H9 (cell line): ENCODE data around the gene C20orf173. TPM values are rescaled to one million over a fixed set of nuclear protein-coding genes. Genes with fewer than 3 reads are reported as not detected.

Source experiments
- DNase-seq: peaks from one replicate; pipeline ENCODE4 v3.0.0-alpha.2; 2017
- H2AFZ ChIP-seq: one replicate; pipeline ENCODE4 v1.6.1; 2013; ENCODE audit warnings: mild to moderate bottlenecking, low read length, control low read depth, moderate library complexity
- H2AK5ac ChIP-seq: 2 replicates; pipeline ENCODE4 v1.6.1; 2013; ENCODE audit warnings: low read length, control low read depth, mixed read lengths; ENCODE audit not compliant: insufficient read length
- H2BK120ac ChIP-seq: one replicate; pipeline ENCODE4 v1.6.1; 2013; ENCODE audit warnings: low read depth, mild to moderate bottlenecking, low read length, control low read depth, inconsistent platforms; ENCODE audit not compliant: poor library complexity, severe bottlenecking
- H2BK12ac ChIP-seq: 2 replicates; pipeline ENCODE4 v1.6.1; 2013; ENCODE audit warnings: low read length, control low read depth, mixed read lengths, low read depth; ENCODE audit not compliant: insufficient read length
- H2BK15ac ChIP-seq: 2 replicates; pipeline ENCODE4 v1.6.1; 2013; ENCODE audit warnings: low read depth, low read length, control low read depth
- H2BK20ac ChIP-seq: one replicate; pipeline ENCODE4 v1.6.1; 2013; ENCODE audit warnings: low read depth, mild to moderate bottlenecking, low read length, control low read depth, inconsistent platforms; ENCODE audit not compliant: poor library complexity, severe bottlenecking
- H2BK5ac ChIP-seq: 2 replicates; pipeline ENCODE4 v1.6.1; 2013; ENCODE audit warnings: low read length, control low read depth, mixed read lengths; ENCODE audit not compliant: insufficient read length
- H3K14ac ChIP-seq: 2 replicates; pipeline ENCODE4 v1.6.1; 2013; ENCODE audit warnings: low read length, control low read depth; ENCODE audit not compliant: insufficient read depth
- H3K18ac ChIP-seq: 2 replicates; pipeline ENCODE4 v1.6.1; 2013; ENCODE audit warnings: low read depth, mild to moderate bottlenecking, mixed read lengths, low read length, control low read depth; ENCODE audit not compliant: insufficient read length
- H3K23ac ChIP-seq: 2 replicates; pipeline ENCODE4 v1.6.1; 2013; ENCODE audit warnings: low read length, control low read depth, mixed read lengths, low read depth; ENCODE audit not compliant: insufficient read length
- H3K23me2 ChIP-seq: 2 replicates; pipeline ENCODE4 v1.6.1; 2013; ENCODE audit warnings: low read depth, mild to moderate bottlenecking, mixed read lengths, low read length, control low read depth; ENCODE audit not compliant: insufficient read length, poor library complexity, severe bottlenecking
- H3K27ac ChIP-seq: 2 replicates; pipeline ENCODE4 v1.5.1; 2013; ENCODE audit warnings: low read length, control low read depth, mixed read lengths, low read depth; ENCODE audit not compliant: insufficient read length
- H3K27me3 ChIP-seq: 2 replicates; pipeline ENCODE4 v1.6.1; 2013; ENCODE audit warnings: low read length, control low read depth, inconsistent platforms; ENCODE audit not compliant: insufficient read depth
- H3K4ac ChIP-seq: 2 replicates; pipeline ENCODE4 v1.6.1; 2013; ENCODE audit warnings: low read depth, mild to moderate bottlenecking, control low read depth, inconsistent platforms, low read length, moderate library complexity
- H3K4me1 ChIP-seq: 2 replicates; pipeline ENCODE4 v1.6.1; 2013; ENCODE audit warnings: low read length, control low read depth, inconsistent platforms; ENCODE audit not compliant: insufficient read depth
- H3K4me2 ChIP-seq: 2 replicates; pipeline ENCODE4 v1.6.1; 2013; ENCODE audit warnings: low read length, control low read depth, mixed read lengths; ENCODE audit not compliant: insufficient read length, insufficient read depth
- H3K56ac ChIP-seq: 2 replicates; pipeline ENCODE4 v1.6.1; 2013; ENCODE audit warnings: low read depth, mild to moderate bottlenecking, mixed read lengths, low read length, control low read depth; ENCODE audit not compliant: insufficient read length
- H3K79me1 ChIP-seq: 2 replicates; pipeline ENCODE4 v1.6.1; 2013; ENCODE audit warnings: low read depth, mild to moderate bottlenecking, moderate library complexity, low read length, control low read depth, inconsistent platforms; ENCODE audit not compliant: insufficient read depth, poor library complexity, severe bottlenecking
- H3K79me2 ChIP-seq: 2 replicates; pipeline ENCODE4 v1.6.1; 2013; ENCODE audit warnings: low read length, control low read depth, inconsistent platforms; ENCODE audit not compliant: insufficient read depth
- H3K9ac ChIP-seq: 2 replicates; pipeline ENCODE4 v1.6.1; 2013; ENCODE audit warnings: low read length, control low read depth, mixed read lengths; ENCODE audit not compliant: insufficient read length; ENCODE audit errors: extremely low read depth
- H3K9me3 ChIP-seq: one replicate; pipeline ENCODE4 v1.6.1; 2013; ENCODE audit warnings: low read depth, low read length, inconsistent platforms; ENCODE audit not compliant: control insufficient read depth
- H3T11ph ChIP-seq: one replicate; pipeline ENCODE4 v1.6.1; 2013; ENCODE audit warnings: mild to moderate bottlenecking, low read length, control low read depth, inconsistent platforms
- H4K20me1 ChIP-seq: one replicate; pipeline ENCODE4 v1.6.1; 2013; ENCODE audit not compliant: control insufficient read depth, insufficient read length, insufficient read depth
- H4K5ac ChIP-seq: 2 replicates; pipeline ENCODE4 v1.6.1; 2013; ENCODE audit warnings: low read depth, mild to moderate bottlenecking, mixed read lengths, low read length, control low read depth; ENCODE audit not compliant: insufficient read length
- H4K8ac ChIP-seq: replicated peaks from 2 replicates; pipeline ENCODE4 v1.6.1; 2013; ENCODE audit warnings: low read length, control low read depth, mixed read lengths, low read depth; ENCODE audit not compliant: insufficient read length
- H4K91ac ChIP-seq: 2 replicates; pipeline ENCODE4 v1.6.1; 2013; ENCODE audit warnings: low read depth, mild to moderate bottlenecking, moderate library complexity, mixed read lengths, low read length, control low read depth; ENCODE audit not compliant: insufficient read length
- H3K27ac Mint-ChIP-seq, 3 experiments: 2 replicates in 2 of 3; 3 replicates in 1 of 3; pipeline ENCODE4 v1.8.0; 2020 to 2021; ENCODE audit warnings: mixed read lengths in 3 of 3, mild to moderate bottlenecking in 1 of 3, moderate library complexity in 1 of 3
- H3K27me3 Mint-ChIP-seq: 2 replicates; pipeline ENCODE4 v1.8.0; 2021; ENCODE audit warnings: low read depth, mild to moderate bottlenecking, moderate library complexity, mixed read lengths
- H3K36me3 Mint-ChIP-seq, 3 experiments: 2 replicates in 2 of 3; 3 replicates in 1 of 3; pipeline ENCODE4 v1.8.0; 2020 to 2021; ENCODE audit warnings: low read depth in 3 of 3, mixed read lengths in 3 of 3; ENCODE audit not compliant: insufficient read depth in 1 of 3
- H3K4me1 Mint-ChIP-seq, 2 experiments: 2 replicates each; pipeline ENCODE4 v1.8.0; 2020; ENCODE audit warnings: mixed read lengths in 2 of 2
- H3K4me3 Mint-ChIP-seq, 2 experiments: 2 replicates in 1 of 2; 3 replicates in 1 of 2; pipeline ENCODE4 v1.8.0; 2020 to 2021; ENCODE audit warnings: mild to moderate bottlenecking in 2 of 2, mixed read lengths in 2 of 2, moderate library complexity in 1 of 2
- H3K9me3 Mint-ChIP-seq, 2 experiments: 2 replicates in 1 of 2; 3 replicates in 1 of 2; pipeline ENCODE4 v1.8.0; 2020; ENCODE audit warnings: mild to moderate bottlenecking in 2 of 2, mixed read lengths in 2 of 2, moderate library complexity in 1 of 2
- CTCF ChIP-seq: fragments of 200-600 bp; sonication (generic); conservative IDR thresholded peaks from 3 replicates; pipeline ENCODE4 v1.8.0; 2021; ENCODE audit warnings: antibody characterized with exemption, mild to moderate bottlenecking
- WGBS: extraction: QIAGEN DNeasy Blood & Tissue Kit; methylation state at CpG from one replicate; pipeline ENCODE4 v1.1.7; 2013; ENCODE audit warnings: missing lambda C conversion rate, low lambda C conversion rate, mixed read lengths; ENCODE audit not compliant: insufficient read length; ENCODE audit errors: extremely low coverage; 5-methylcytosine and 5-hydroxymethylcytosine counted together
- total RNA-seq: library from RNA; stranded (reverse); gene quantifications from 2 replicates; pipeline ENCODE4 v1.2.1, GENCODE V29; 2021

Gene C20orf173
- total RNA-seq, 1 experiment from 2014 or later: not detected

- no peak overlapping the region for H3K27ac ChIP-seq
- Mint-ChIP-seq H3K27ac (no peak overlapping the region), H3K4me3 (no peak overlapping the region), H3K4me1 (no peaks in the 10 kb centered on the region), H3K9me3 (no peaks in the 10 kb centered on the region), H3K36me3 (peaks cover 0 to 28% (median 26%) of the 10 kb centered on the region in 3 experiments; a peak in 6 of 7 replicates), H3K27me3 (no peaks in the 10 kb centered on the region; the same call in 1 of the 2 replicates)
- no peaks in the 10 kb centered on the region for H3K27me3 ChIP-seq
- H3K79me1 ChIP-seq: no peaks in the 10 kb centered on the region
- H4K8ac ChIP-seq: no peak overlapping the region
- H3T11ph ChIP-seq: no peak overlapping the region
- no peak overlapping the region for H2BK15ac ChIP-seq
- no peak overlapping the region for H3K18ac ChIP-seq
- no peak overlapping the region for H2AFZ ChIP-seq
- H4K91ac ChIP-seq: no peak overlapping the region
- H3K56ac ChIP-seq: no peak overlapping the region
- H2BK20ac ChIP-seq: no peak overlapping the region
- TF ChIP-seq CTCF: no peak
- no peak overlapping the region for H2BK120ac ChIP-seq
- no peak overlapping the region for H2AK5ac ChIP-seq
- no peaks in the 10 kb centered on the region for H3K4me1 ChIP-seq
- no CpG with 5 or more reads among the region's 11 CpGs for WGBS
- DNase-seq: no peak
- H3K14ac ChIP-seq: no peak overlapping the region
- no peak overlapping the region for H3K9ac ChIP-seq
- no peak overlapping the region for H3K4me2 ChIP-seq
- no peak overlapping the region for H2BK5ac ChIP-seq
- H3K23me2 ChIP-seq: no peaks in the 10 kb centered on the region
- no peak overlapping the region for H3K23ac ChIP-seq
- H3K4ac ChIP-seq: no peak overlapping the region
- H3K79me2 ChIP-seq: no peaks in the 10 kb centered on the region
- H4K20me1 ChIP-seq: no peaks in the 10 kb centered on the region
- H4K5ac ChIP-seq: no peak overlapping the region
- no peak overlapping the region for H2BK12ac ChIP-seq
- H3K9me3 ChIP-seq: no peaks in the 10 kb centered on the region
Observed at GRCh38 chr20:35514371-35514932, 15.0 kb downstream of the C20orf173 start.
